Spleen (tissue), 13 donors: ENCODE data around the gene LRRC55. TPM values are rescaled to one million over a fixed set of nuclear protein-coding genes. Genes with fewer than 3 reads are reported as not detected.

ENCODE experiments used
- DNase-seq: peaks from one replicate; pipeline ENCODE4 v3.0.0-alpha.2; 2020
- H3K27ac ChIP-seq, 8 donors: fragments of 200-600 bp; sonication (generic) in 7 of 8; 1 replicate in 4 of 8; 2 replicates in 4 of 8; pipeline versions ENCODE4 v1.5.0 to v1.8.0; 2016 to 2021; ENCODE audit warnings: inconsistent platforms in 4 of 8, mild to moderate bottlenecking in 4 of 8, moderate library complexity in 1 of 8
- H3K27me3 ChIP-seq, 7 donors: fragments of 200-600 bp; sonication (generic) in 6 of 7; replicated peaks in 1 of 7; 1 replicate in 4 of 7; 2 replicates in 3 of 7; pipeline versions ENCODE4 v1.5.0 to v1.8.0; 2016 to 2021; ENCODE audit warnings: inconsistent platforms in 3 of 7, mild to moderate bottlenecking in 1 of 7
- H3K36me3 ChIP-seq, 6 donors: fragments of 200-600 bp; sonication (generic) in 5 of 6; 1 replicate in 4 of 6; 2 replicates in 2 of 6; pipeline versions ENCODE4 v1.5.0 to v1.8.0; 2016 to 2021; ENCODE audit warnings: inconsistent platforms in 2 of 6
- H3K4me1 ChIP-seq, 6 donors: fragments of 200-600 bp; sonication (generic) in 5 of 6; 1 replicate in 3 of 6; 2 replicates in 3 of 6; pipeline versions ENCODE4 v1.5.0 to v1.8.0; 2016 to 2021; ENCODE audit warnings: inconsistent platforms in 3 of 6
- H3K4me3 ChIP-seq, 8 donors: fragments of 200-600 bp; sonication (generic) in 7 of 8; 1 replicate in 4 of 8; 2 replicates in 4 of 8; pipeline versions ENCODE4 v1.5.0 to v1.8.0; 2016 to 2021; ENCODE audit warnings: inconsistent platforms in 4 of 8, mild to moderate bottlenecking in 4 of 8, moderate library complexity in 2 of 8
- H3K9me3 ChIP-seq, 8 donors: fragments of 200-600 bp; sonication (generic) in 7 of 8; 1 replicate in 4 of 8; 2 replicates in 4 of 8; pipeline versions ENCODE4 v1.5.0 to v1.8.0; 2016 to 2021; ENCODE audit warnings: inconsistent platforms in 4 of 8
- POLR2A ChIP-seq, 3 donors: fragments of 450-650 bp; IDR thresholded peaks; one replicate each; pipeline ENCODE4 v1.5.1; 2017; ENCODE audit warnings: antibody characterized with exemption in 3 of 3, mild to moderate bottlenecking in 1 of 3
- POLR2AphosphoS5 ChIP-seq, 3 donors: sonication (generic); formaldehyde crosslinking; IDR thresholded peaks; one replicate each; pipeline ENCODE4 v1.5.1; 2017; ENCODE audit warnings: antibody characterized with exemption in 3 of 3
- WGBS, 5 donors: extraction: QIAGEN DNeasy Blood & Tissue Kit in 3 of 5; methylation state at CpG; one replicate each; pipeline versions ENCODE4 v1.1.5 to v1.1.7; 2013 to 2018; 5-methylcytosine and 5-hydroxymethylcytosine counted together
- intact Hi-C: fragments of 100-400 bp; cut with DNase I; formaldehyde crosslinking; loops from one replicate; pipeline ENCODE4 v1.15.0; 2023; ENCODE audit warnings: low total_unique reads
- long read RNA-seq, 2 donors: transcript quantifications; one replicate each; lab custom pipeline, GENCODE V29; 2026
- polyA plus RNA-seq, 3 donors: library from polyadenylated mRNA; stranded (reverse); fragments of 200-250 nt; gene quantifications; one replicate each; pipeline ENCODE4 v1.2.1, GENCODE V29; 2013
- total RNA-seq, 7 donors: library from RNA; depleted of rRNA in 3 of 7; stranded (reverse); fragments of >200 nt in 3 of 7; fragmentation: NEBNext Ultra II Directional in 4 of 7; extraction: Animal tissue kit (Norgen Biotek cat#: 25700) in 4 of 7; gene quantifications; one replicate each; pipeline versions ENCODE4 v1.1.0 to v1.2.1, GENCODE V29; 2016 to 2021
- TF ChIP-seq, protein P1 (sequence below), 11 experiments: fragments of 200-600 bp in 7 of 11; fragments of 450-650 bp in 4 of 11; sonication (generic) in 4 of 11; IDR thresholded peaks in 8 of 11; conservative IDR thresholded peaks in 3 of 11; 1 replicate in 7 of 11; 2 replicates in 4 of 11; pipeline versions ENCODE4 v1.4.0 to v1.8.0; 2016 to 2021; ENCODE audit warnings: antibody characterized with exemption in 11 of 11, inconsistent platforms in 4 of 11, mild to moderate bottlenecking in 1 of 11
- donor health status: healthy with polysubstance abuse.
- donor health status: DM: no; HTN: no; CAD: no; lungs with moderate emphysema.
- donor health status: DM: no; HTN: no; CAD: no.
- donor health status: Bipolar disorder and iron deficiency.
- donor health status: healthy.
- donor health status: DM: no; HTN: no; CAD: no.
- donor health status: DM: yes; HTN: yes; CAD: no.

Gene LRRC55
- total RNA-seq = 1 to 10 TPM in 2 of 7 donors, under 1 TPM in 4, not detected in 1; 0.51 to 1.5 (median 0.62) TPM
- under 1 TPM; 0.03 to 0.19 (median 0.04) TPM for polyA plus RNA-seq
- long read RNA-seq, donor 1, full-length matches to known transcripts = 1 of 1 reads
- long read RNA-seq, donor 1, partial matches to known transcripts = 0 of 1 reads
- long read RNA-seq, donor 1, other reads (novel, unspliced or antisense) = 0 of 1 reads
- long read RNA-seq, donor 2 = 0 reads

DNA sequence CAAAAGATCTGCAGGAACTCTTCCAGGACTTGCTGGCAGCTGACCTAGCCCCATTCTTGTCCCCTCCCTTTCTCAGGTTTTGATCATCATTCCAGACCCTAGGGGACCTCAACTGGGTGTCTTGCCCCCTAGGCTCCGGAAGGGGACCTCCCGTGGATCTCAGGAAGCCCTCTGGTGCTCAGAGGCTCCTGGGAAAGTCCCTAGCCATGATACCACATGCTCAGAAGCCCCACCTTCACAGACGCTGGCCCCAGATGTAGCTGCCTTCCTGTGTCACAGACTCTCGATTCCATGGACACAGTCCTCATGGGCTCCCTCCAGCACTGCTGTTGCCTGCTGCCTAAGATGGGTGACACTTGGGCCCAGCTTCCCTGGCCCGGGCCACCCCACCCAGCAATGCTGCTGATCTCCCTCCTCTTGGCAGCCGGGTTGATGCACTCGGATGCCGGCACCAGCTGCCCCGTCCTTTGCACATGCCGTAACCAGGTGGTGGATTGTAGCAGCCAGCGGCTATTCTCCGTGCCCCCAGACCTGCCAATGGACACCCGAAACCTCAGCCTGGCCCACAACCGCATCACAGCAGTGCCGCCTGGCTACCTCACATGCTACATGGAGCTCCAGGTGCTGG, at the start of gene LRRC55:
LRRC55 (plus strand) TSS at position 276 of the 628 bp plus-strand sequence; CDS start at position 346, 70 bp downstream.
- TF ChIP-seq POLR2A (IDR thresholded peaks at IDR 0.05) (no peak), POLR2AphosphoS5 (IDR thresholded peaks at IDR 0.05) (no peak)
- TF ChIP-seq, protein P1, sequence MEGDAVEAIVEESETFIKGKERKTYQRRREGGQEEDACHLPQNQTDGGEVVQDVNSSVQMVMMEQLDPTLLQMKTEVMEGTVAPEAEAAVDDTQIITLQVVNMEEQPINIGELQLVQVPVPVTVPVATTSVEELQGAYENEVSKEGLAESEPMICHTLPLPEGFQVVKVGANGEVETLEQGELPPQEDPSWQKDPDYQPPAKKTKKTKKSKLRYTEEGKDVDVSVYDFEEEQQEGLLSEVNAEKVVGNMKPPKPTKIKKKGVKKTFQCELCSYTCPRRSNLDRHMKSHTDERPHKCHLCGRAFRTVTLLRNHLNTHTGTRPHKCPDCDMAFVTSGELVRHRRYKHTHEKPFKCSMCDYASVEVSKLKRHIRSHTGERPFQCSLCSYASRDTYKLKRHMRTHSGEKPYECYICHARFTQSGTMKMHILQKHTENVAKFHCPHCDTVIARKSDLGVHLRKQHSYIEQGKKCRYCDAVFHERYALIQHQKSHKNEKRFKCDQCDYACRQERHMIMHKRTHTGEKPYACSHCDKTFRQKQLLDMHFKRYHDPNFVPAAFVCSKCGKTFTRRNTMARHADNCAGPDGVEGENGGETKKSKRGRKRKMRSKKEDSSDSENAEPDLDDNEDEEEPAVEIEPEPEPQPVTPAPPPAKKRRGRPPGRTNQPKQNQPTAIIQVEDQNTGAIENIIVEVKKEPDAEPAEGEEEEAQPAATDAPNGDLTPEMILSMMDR (IDR thresholded peaks at IDR 0.05 in 8 of 11, conservative IDR thresholded peaks at IDR 0.05 in 3 of 11) = no peak
- intact Hi-C loops = no loop called here
- Histone ChIP-seq H3K4me1 (peaks cover 3 to 24% (median 16%) of the 10 kb centered on the region in 6 donors), H3K4me3 (no peak within 1 kb of the TSS), H3K27me3 (peaks cover 0 to 48% (median 0%) of the 10 kb centered on the region in 7 donors), H3K27ac (no peak within 1 kb of the TSS), H3K36me3 (no peaks in the 10 kb centered on the region), H3K9me3 (no peaks in the 10 kb centered on the region)
- no peak for DNase-seq
- 67 to 81% (median 78%) methylated on average over 9 to 15 of the region's 15 CpGs for WGBS, 5 donors

GRCh38 chr11:57133366-57134038, 48.3 kb upstream of the LRRC55 start:
- TF ChIP-seq POLR2A (IDR thresholded peaks at IDR 0.05) (no peak), POLR2AphosphoS5 (IDR thresholded peaks at IDR 0.05) (no peak)
- TF ChIP-seq, protein P1 (IDR thresholded peaks at IDR 0.05 in 8 of 11, conservative IDR thresholded peaks at IDR 0.05 in 3 of 11) = no peak
- Histone ChIP-seq H3K27ac (no peak overlapping the region), H3K4me1 (no peaks in the 10 kb centered on the region), H3K4me3 (no peak overlapping the region), H3K27me3 (no peaks in the 10 kb centered on the region), H3K9me3 (no peaks in the 10 kb centered on the region), H3K36me3 (no peaks in the 10 kb centered on the region)
- no peak for DNase-seq
- WGBS, 5 donors = 76 to 82% (median 79%) methylated on average over 3 of the region's 3 CpGs
- intact Hi-C loops = loop anchor here (5.0 kb wide), 1 partner anchor 119 kb away; no protein-coding TSS in a partner anchor

DNA sequence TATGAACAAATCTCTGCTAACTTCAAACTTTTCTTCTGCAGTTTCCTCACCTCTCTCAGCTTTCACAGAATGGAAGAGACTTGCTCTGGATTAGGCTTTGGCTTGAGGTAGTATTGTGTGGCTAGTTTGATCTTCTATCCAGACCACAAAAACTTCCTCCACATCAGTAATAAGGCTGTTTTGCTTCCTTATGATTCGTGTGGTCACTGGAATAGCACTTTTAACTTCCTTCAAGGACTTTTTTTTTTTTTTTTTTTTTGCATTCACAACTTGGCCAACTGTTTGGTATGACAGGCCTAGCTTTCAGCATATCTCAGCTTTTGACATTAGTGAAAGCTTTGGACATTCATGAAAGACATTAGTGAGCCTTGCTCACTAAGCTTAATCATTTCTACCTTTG, 47.5 kb upstream of the LRRC55 start:
- no peaks in the 10 kb centered on the region for H3K9me3 ChIP-seq
- no peak for DNase-seq
- TF ChIP-seq POLR2AphosphoS5 (IDR thresholded peaks at IDR 0.05) (no peak), POLR2A (IDR thresholded peaks at IDR 0.05) (no peak)
- TF ChIP-seq, protein P1 (IDR thresholded peaks at IDR 0.05 in 8 of 11, conservative IDR thresholded peaks at IDR 0.05 in 3 of 11) = no peak
- no peak overlapping the region for H3K4me3 ChIP-seq
- H3K27ac ChIP-seq = no peak overlapping the region
- no peaks in the 10 kb centered on the region for H3K4me1 ChIP-seq
- intact Hi-C loops = loop anchor here (5.0 kb wide), 1 partner anchor 118 kb away; no protein-coding TSS in a partner anchor
- H3K36me3 ChIP-seq = no peaks in the 10 kb centered on the region
- H3K27me3 ChIP-seq = no peaks in the 10 kb centered on the region
- 0 to 25% (median 19%) methylated on average over 1 of the region's 1 CpG for WGBS, 5 donors
